HG03442 (cell line): ENCODE measurements around the gene WBP1L.
"Not testable (repeated sequence)": the region's sequence is repeated elsewhere in the genome, so short reads cannot be mapped to it uniquely, and the experiment has no call there.

Experiments
- ATAC-seq: cut with Tn5 transposase; IDR thresholded peaks from one replicate; pipeline ENCODE4 v1.9.1; 2021; ENCODE audit warnings: mild to moderate bottlenecking, moderate library complexity; ENCODE audit not compliant: unreplicated experiment

Gene WBP1L

GRCh38 chr10:102758240-102758932 is 14.6 kb downstream of the WBP1L start:
- no peak for ATAC-seq

GRCh38 chr10:102758933-102759262 is 15.2 kb downstream of the WBP1L start:
- ATAC-seq, result not testable (repeated sequence)

- ATAC-seq, result no peak
These were observed 15.9 kb downstream of the WBP1L start for GRCh38 chr10:102759497-102760210.

- ATAC-seq, result no peak
These were observed 18.2 kb downstream of the WBP1L start for GRCh38 chr10:102761981-102762380.

- no peak for ATAC-seq
These were observed 18.8 kb downstream of the WBP1L start for GRCh38 chr10:102762401-102763015.

- no peak for ATAC-seq
These were observed 19.4 kb downstream of the WBP1L start for GRCh38 chr10:102763037-102763607.

GRCh38 chr10:102764470-102765161 is 20.9 kb downstream of the WBP1L start:
- no peak for ATAC-seq

- ATAC-seq, result no peak
These were observed 21.6 kb downstream of the WBP1L start for GRCh38 chr10:102765336-102765735.

GRCh38 chr10:102767428-102768160 is 23.8 kb downstream of the WBP1L start:
- ATAC-seq, result no peak

- no peak for ATAC-seq
These were observed 25.8 kb downstream of the WBP1L start for GRCh38 chr10:102769375-102770107.

- ATAC-seq, result no peak
These were observed 26.3 kb downstream of the WBP1L start for GRCh38 chr10:102770108-102770482.

GRCh38 chr10:102770792-102771191 is 27.0 kb downstream of the WBP1L start:
- ATAC-seq, result no peak

- ATAC-seq, result no peak
These were observed 29.6 kb downstream of the WBP1L start for GRCh38 chr10:102773320-102773719.

GRCh38 chr10:102773986-102774385 is 30.2 kb downstream of the WBP1L start:
- no peak for ATAC-seq

GRCh38 chr10:102775201-102775934 is 31.6 kb downstream of the WBP1L start:
- ATAC-seq, result no peak

GRCh38 chr10:102775935-102776669 is 32.4 kb downstream of the WBP1L start:
- ATAC-seq, result no peak

GRCh38 chr10:102776779-102777456 is 33.2 kb downstream of the WBP1L start:
- ATAC-seq, result no peak
